HEK293 (cell line): ENCODE measurements around the gene HYDIN.
"Not testable (repeated sequence)": the region's sequence is repeated elsewhere in the genome, so short reads cannot be mapped to it uniquely, and the experiment has no call there.

ENCODE experiments used
- CTCF ChIP-seq: fragments of 450-650 bp; formaldehyde crosslinking; IDR thresholded peaks from 2 replicates; pipeline ENCODE4 v1.5.1; 2016; ENCODE audit warnings: missing biosample characterization, missing genetic modification characterization
- ZNF24 ChIP-seq: fragments of 450-650 bp; formaldehyde crosslinking; IDR thresholded peaks from 2 replicates; pipeline ENCODE4 v1.5.1; 2016; ENCODE audit warnings: missing biosample characterization, missing genetic modification characterization
- ZNF555 ChIP-seq: fragments of 450-650 bp; formaldehyde crosslinking; conservative IDR thresholded peaks from 2 replicates; pipeline ENCODE4 v1.5.1; 2017; ENCODE audit warnings: missing biosample characterization, mild to moderate bottlenecking, missing genetic modification characterization, inconsistent platforms

GRCh38 chr16:70995799-70996198, 234.7 kb downstream of the HYDIN start:
- TF ChIP-seq ZNF555, CTCF, ZNF24 (tag by site-specific recombination): not testable (repeated sequence)
